ENCODE results near the gene ASB10.

The ASB10 gene

GRCh38 chr7:151210087-151210854 lies 23.2 kb upstream of the ASB10 start, which contains the start of gene H2BK1:
H2BK1 (minus strand) TSS chr7:151210488; CDS start chr7:151210318, 170 bp downstream.
- no peak for DNase-seq

DNA sequence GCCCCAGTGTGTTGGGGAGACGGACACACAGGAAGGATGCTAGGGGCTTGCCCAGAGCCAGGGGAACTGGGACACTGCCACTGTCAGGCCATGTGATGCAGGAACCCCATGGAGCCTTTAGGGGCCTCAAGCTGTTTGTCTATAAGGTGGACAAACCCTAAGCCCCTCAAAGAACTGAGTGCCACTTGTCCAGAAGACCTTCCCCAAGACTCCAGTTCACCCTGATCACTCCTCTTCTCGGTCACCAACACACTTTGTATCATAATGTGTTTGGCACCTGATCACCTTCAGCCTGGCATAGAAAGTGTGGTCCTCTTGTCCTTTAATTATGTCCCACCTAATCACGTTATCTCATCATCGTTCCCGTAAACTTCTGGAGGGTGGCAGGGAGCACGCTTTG lies 22.5 kb upstream of the ASB10 start:
- DNase-seq: no peak

DNA sequence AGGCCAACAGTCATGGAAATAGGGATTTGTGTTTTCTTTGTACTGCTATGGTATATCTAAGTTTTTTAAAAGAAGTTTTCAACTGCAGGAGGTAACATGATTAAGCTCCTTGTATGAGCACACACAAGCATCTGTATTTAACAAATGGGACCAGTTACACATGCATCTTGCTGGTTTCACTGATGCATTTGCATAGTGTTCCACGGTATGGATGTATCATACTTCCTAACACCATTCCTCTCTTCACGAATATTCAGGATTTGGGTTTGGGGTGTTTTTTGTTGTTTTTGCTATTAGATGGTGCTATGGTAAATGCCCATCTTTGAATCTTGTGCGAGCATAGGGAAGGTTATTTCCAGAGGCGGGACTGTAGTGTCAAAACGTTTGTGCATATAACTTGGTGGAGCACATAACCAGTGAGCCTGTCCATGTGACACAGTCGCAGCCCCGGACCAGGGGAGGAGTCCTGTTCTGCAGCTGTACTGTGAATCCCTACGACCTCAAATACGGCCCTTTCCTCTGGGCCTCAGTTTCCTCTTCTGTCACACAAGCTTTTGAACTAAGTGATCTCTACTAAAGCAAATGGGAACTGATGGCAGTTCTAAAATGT lies 21.3 kb upstream of the ASB10 start:
- DNase-seq: no peak

GRCh38 chr7:151207804-151208203 lies 20.8 kb upstream of the ASB10 start:
- no peak for DNase-seq

DNA sequence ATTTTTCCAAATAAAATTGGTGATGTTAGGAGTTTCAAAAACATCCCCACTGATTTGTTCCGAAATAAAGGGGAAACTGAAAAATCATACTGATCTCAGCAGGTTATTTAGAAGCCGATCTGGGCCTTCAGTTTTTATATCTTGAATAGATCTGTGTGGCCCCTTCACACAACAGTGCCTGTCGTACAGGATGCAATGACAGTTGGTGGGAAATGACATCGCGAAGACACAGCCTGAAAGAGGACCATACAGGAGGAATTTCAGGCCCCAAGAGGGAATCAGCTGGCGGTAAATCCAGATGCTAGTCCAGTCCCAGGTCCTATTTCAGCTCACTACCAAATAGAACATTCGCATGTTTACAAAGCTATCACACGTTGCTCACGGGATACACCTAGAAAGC lies 20.3 kb upstream of the ASB10 start:
- DNase-seq: no peak

GRCh38 chr7:151206914-151207313 lies 19.9 kb upstream of the ASB10 start:
- no peak for DNase-seq

- no peak for DNase-seq
These were observed 18.7 kb upstream of the ASB10 start for GRCh38 chr7:151205730-151206129.

GRCh38 chr7:151204383-151205032 lies 17.5 kb upstream of the ASB10 start:
- no peak for DNase-seq

GRCh38 chr7:151202836-151203235 lies 15.8 kb upstream of the ASB10 start:
- no peak for DNase-seq

- no peak for DNase-seq
These were observed 14.7 kb upstream of the ASB10 start for GRCh38 chr7:151201751-151202150.

DNA sequence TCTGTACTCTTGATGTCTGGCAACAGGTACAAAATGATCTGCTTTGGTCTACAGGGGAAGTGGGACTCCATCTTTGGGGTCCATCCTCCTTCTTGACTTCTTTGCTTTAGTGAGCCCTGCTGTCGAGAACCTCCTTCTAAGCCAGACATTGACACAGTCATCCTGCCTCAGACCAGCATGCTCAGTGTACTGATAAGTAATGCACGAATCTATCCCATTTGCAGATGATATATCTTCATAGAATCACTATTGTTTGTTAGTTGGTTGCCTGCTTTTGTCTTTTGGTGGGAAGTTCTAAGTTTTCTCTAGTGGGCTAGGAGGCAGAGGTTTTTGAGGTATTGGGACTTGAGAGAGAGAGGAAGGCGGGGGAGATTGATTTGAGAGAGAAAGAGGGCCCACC lies 14.3 kb upstream of the ASB10 start:
- DNase-seq: no peak

DNA sequence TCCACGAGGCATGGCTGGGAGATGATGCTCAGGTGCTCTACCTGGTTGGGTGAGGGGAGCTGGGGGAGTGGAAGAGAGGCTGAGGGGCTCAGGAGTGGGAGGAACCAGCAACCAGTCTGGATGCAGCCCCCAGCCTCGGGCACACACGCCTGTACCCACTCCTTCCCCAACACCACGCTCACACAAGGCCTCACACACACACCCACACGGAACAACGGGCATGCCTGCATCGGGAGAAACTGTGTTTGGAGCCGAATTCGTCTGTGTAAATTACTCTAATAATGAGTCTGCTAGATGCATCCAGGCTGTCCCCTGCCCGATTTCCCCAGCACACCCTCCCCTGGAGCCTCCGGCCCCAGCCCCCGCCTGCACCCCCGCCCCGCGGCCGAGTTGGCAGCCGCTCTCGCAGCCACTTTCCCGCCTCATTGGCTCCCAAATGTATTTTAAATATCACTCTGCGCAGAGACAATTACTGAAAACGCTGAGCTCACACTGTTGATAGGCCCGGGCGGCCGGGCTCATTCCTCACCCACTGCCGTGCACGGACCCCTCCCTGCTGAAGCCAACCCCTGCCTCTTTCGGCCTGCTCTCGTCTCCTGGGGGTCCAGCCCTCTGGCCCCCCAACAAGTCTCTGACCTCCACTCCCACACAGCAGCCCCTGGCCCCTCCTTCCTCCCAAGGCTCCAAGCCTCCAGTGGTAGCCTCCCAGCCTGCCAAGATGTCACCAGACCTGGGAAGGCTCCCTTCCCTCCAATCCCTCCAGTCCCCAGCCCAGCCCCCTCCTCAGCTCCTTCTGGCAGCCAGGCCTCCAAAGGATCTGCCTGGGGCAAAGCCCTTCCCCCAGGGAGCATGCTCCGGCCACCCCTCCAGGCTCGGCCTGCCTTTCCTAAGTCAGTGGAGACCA lies 12.1 kb upstream of the ASB10 start:
- DNase-seq: no peak

DNA sequence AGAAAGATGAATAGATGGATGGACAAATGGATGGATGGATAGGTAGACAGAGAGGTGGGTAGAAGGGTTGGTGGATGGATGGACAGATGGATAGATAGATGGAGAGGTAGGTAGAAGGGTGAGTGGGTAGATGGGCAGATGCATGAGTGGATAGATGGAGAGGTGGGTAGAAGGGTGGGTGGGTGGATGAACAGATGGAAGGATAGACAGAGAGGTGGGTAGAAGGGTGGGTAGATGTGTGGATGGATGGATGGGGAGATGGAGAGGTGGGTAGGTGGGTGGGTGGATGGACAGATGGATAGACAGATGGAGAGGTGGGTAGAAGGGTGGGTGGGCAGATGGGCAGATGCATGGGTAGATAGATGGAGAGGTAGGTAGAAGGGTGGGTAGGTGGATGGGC lies 10.9 kb upstream of the ASB10 start:
- no peak for DNase-seq

GRCh38 chr7:151195616-151196450 lies 8.8 kb upstream of the ASB10 start:
- DNase-seq: no peak

DNA sequence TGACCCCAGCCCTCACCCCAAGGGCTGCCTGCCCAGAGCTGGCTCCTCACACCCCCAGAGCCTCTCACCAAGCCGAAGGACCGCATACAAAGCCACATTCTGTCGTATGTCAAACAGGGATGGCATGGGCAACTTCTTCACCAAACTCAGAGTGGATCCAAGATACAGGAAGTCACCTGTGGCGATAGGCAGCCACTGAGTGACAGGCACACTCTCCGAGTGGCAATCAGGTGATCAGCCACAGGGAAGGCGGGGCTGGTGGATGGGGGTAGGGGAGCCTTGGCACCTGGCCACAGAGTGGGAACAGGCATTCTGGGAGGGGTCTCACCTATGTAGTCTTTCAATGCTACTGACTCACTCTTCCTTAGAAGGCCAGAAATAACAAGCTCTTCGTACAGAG lies 7.1 kb upstream of the ASB10 start:
- no peak for DNase-seq

DNA sequence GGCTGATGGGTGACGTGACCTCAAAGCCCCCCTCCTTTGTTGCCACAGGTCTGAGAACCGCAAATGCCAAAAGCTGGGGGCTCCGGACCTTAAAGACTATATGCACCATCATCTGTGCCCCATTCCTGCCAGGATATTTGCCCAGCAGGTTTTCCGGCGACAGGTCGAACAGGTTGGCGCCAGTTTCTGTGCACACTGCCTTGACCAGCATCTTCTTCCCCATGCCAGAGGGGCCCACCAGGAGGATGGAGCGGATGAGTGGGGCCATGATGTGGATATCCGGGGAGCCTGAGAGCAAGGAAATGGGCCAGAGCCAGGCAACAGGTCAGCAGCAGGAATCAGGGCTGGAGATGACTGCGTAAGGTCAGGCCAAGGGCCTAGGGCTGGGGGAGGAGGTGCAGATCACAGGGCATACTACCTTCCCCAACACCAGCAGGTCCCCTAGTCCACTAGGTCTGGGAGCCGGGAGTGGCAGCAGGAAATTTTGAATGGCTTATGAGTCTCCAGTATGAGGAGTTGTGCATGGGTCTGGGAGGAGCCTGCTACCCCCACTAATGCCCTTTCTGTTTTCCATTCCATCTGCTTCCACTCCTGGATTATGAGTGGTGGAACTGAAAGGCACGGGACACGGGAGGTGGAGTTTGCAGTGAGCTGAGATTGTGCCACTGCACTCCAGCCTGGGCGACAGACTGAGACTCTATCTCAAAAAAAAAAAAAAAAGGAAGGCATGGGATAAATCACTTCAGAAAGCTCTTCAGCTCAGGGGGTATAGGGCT lies 6.3 kb upstream of the ASB10 start:
- DNase-seq: no peak

DNA sequence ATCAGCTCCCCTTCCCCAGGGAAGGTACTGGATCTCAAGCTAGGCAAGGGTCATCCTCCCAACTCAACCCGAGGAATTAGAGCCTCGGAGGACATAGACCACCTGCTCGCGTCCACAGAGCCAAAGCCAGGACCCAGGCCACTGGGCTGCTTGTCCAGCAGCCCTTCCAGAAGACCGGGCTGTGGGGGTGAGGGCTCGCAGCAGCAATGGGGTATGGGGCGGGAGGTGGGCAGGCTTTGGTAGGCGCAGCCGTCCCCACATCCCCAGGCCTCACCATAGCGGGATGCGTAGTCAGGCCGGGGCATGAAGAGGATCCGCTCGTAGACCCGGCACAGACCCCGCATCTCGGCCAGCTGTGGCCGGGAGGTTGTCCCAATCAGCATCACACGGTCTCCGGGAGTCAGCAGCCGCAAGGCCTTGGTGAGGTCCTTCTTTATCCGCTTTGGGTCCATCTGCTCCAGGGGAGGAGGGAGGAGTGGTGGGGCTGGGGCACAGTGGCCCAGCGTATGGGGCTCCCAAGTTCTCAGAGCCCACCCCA lies 5.0 kb upstream of the ASB10 start:
- DNase-seq: no peak

GRCh38 chr7:151191544-151191943 lies 4.5 kb upstream of the ASB10 start:
- no peak for DNase-seq

- no peak for DNase-seq
These were observed 2.0 kb upstream of the ASB10 start for GRCh38 chr7:151189038-151189437.

- DNase-seq: no peak
These were observed 1.1 kb upstream of the ASB10 start for GRCh38 chr7:151188252-151188542.
